Measurements from ENCODE around the gene PNCK. TPM values are rescaled to one million over a fixed set of nuclear protein-coding genes. Genes with fewer than 3 reads are reported as not detected.

PNCK gene
- total and polyA plus RNA-seq, 2 of the 13 experiments (the other 11 are each of a cell fraction or from before 2014, with no cell fraction given): 33.1 TPM; not detected in 1

DNA sequence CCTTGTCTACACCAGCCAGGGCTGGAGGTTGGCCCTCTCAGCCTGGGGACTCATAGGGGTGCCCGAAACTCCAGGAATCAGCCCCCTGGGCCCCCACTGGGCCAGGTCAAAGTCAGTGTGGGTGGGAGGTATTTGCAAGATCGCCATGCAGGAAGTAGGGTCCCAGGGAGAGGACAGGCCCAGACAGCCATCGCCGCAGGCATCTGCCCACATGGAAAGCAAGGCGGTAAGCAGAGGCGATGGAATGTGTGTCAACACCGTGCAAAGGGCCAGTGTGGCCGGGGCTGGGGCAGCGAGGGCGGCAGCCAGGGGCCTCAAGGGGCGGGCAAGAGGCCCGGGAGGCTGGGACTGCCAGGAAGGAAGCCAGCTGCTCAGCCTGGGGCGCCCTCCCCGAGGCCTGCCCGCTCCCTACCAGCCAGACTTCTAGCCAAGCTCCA is 45.9 kb downstream of the PNCK start (continued):
- TF ChIP-seq, protein P1, sequence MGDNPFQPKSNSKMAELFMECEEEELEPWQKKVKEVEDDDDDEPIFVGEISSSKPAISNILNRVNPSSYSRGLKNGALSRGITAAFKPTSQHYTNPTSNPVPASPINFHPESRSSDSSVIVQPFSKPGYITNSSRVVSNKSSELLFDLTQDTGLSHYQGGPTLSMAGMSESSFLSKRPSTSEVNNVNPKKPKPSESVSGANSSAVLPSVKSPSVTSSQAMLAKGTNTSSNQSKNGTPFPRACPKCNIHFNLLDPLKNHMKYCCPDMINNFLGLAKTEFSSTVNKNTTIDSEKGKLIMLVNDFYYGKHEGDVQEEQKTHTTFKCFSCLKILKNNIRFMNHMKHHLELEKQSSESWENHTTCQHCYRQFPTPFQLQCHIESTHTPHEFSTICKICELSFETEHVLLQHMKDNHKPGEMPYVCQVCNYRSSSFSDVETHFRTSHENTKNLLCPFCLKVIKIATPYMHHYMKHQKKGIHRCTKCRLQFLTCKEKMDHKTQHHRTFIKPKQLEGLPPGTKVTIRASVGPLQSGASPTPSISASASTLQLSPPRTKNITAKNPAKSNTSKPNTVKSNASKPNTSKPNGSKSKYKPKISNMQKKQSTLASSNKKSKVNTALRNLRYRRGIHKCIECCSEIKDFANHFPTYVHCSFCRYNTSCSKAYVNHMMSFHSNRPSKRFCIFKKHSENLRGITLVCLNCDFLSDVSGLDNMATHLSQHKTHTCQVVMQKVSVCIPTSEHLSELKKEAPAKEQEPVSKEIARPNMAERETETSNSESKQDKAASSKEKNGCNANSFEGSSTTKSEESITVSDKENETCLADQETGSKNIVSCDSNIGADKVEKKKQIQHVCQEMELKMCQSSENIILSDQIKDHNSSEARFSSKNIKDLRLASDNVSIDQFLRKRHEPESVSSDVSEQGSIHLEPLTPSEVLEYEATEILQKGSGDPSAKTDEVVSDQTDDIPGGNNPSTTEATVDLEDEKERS (CRISPR knock-in tag; IDR thresholded peaks at IDR 0.05): peak; percentile 23; the same call in 1 of the 2 replicates
- TF ChIP-seq GATA4 (IDR thresholded peaks at IDR 0.05; ENCODE audit: borderline replicate concordance, low read depth) (no peak), MBD4 (IDR thresholded peaks at IDR 0.05; ENCODE audit: borderline replicate concordance, low read length) (no peak), GPN1 (CRISPR knock-in tag; IDR thresholded peaks at IDR 0.05; ENCODE audit: borderline replicate concordance) (no peak), KDM6A (CRISPR knock-in tag; IDR thresholded peaks at IDR 0.05; ENCODE audit: low read depth) (no peak; the same call in 1 of the 2 replicates), FOXP1 (IDR thresholded peaks at IDR 0.05) (no peak), FOXP1 (CRISPR knock-in tag; IDR thresholded peaks at IDR 0.05) (peak; percentile 30; the same call in 1 of the 2 replicates), THRA (CRISPR knock-in tag; IDR thresholded peaks at IDR 0.05; ENCODE audit: borderline replicate concordance) (peak; percentile 72; the same call in 1 of the 2 replicates), BRD4 (CRISPR knock-in tag; IDR thresholded peaks at IDR 0.05) (peak; percentile 91), MIER3 (CRISPR knock-in tag; IDR thresholded peaks at IDR 0.05; ENCODE audit: borderline replicate concordance) (peak; percentile 87; the same call in 1 of the 2 replicates), MAFK (conservative IDR thresholded peaks at IDR 0.05 in 1 of 2, IDR thresholded peaks at IDR 0.05 in 1 of 2; ENCODE audit: low read length in 2 of 2) (no peak), CENPT (CRISPR knock-in tag; IDR thresholded peaks at IDR 0.05; ENCODE audit: low read depth) (no peak), MAFG (CRISPR knock-in tag; IDR thresholded peaks at IDR 0.05) (no peak), TSC22D2 (CRISPR knock-in tag; IDR thresholded peaks at IDR 0.05; ENCODE audit: borderline replicate concordance) (peak; percentile 45; the same call in 1 of the 2 replicates), PHF21A (CRISPR knock-in tag; IDR thresholded peaks at IDR 0.05) (peak; percentile 72), BHLHE40 (IDR thresholded peaks at IDR 0.05; ENCODE audit: low read length) (no peak), ZBTB33 (CRISPR knock-in tag; IDR thresholded peaks at IDR 0.05) (peak; percentile 40; the same call in 1 of the 2 replicates), SYNCRIP (IDR thresholded peaks at IDR 0.05; ENCODE audit: insufficient read depth, low read depth, low read length) (no peak), ZNF83 (CRISPR knock-in tag; IDR thresholded peaks at IDR 0.05; ENCODE audit: borderline replicate concordance) (no peak), NFIB (CRISPR knock-in tag; IDR thresholded peaks at IDR 0.05; ENCODE audit: borderline replicate concordance) (no peak), TEAD2 (CRISPR knock-in tag; IDR thresholded peaks at IDR 0.05) (peak; percentile 46; the same call in 1 of the 2 replicates), YEATS4 (CRISPR knock-in tag; IDR thresholded peaks at IDR 0.05; ENCODE audit: borderline replicate concordance) (no peak; the same call in 1 of the 2 replicates)
- TF ChIP-seq, protein P2, sequence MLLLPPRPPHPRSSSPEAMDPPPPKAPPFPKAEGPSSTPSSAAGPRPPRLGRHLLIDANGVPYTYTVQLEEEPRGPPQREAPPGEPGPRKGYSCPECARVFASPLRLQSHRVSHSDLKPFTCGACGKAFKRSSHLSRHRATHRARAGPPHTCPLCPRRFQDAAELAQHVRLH (CRISPR knock-in tag; IDR thresholded peaks at IDR 0.05; ENCODE audit: borderline replicate concordance, low read depth): peak; percentile 53; the same call in 1 of the 2 replicates
- TF ChIP-seq, protein P3, sequence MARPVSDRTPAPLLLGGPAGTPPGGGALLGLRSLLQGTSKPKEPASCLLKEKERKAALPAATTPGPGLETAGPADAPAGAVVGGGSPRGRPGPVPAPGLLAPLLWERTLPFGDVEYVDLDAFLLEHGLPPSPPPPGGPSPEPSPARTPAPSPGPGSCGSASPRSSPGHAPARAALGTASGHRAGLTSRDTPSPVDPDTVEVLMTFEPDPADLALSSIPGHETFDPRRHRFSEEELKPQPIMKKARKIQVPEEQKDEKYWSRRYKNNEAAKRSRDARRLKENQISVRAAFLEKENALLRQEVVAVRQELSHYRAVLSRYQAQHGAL (CRISPR knock-in tag; IDR thresholded peaks at IDR 0.05; ENCODE audit: not compliant biosample characterization): peak; percentile 44

Measured in HepG2 (cell line).